ENCODE results near the gene CNN3.

- TF ChIP-seq CTCF (IDR thresholded peaks at IDR 0.05) (no peak), POLR2A (IDR thresholded peaks at IDR 0.05) (no peak)
These were observed 42.2 kb upstream of the CNN3 start for GRCh38 chr1:94969137-94969536.
